Stimulated activated CD8-positive, alpha-beta memory T cell treated with anti-CD3 and anti-CD28 coated beads, Interleukin-12 subunit alpha, Interleukin-12 subunit beta, amount 100 ng/mL, for 24 hours (primary cell): ENCODE results near the gene CPSF4L.

Experiments
- DNase-seq: peaks from one replicate; pipeline ENCODE4 v3.0.0-alpha.2; 2020; ENCODE audit errors: extremely low read depth

CPSF4L gene

DNA sequence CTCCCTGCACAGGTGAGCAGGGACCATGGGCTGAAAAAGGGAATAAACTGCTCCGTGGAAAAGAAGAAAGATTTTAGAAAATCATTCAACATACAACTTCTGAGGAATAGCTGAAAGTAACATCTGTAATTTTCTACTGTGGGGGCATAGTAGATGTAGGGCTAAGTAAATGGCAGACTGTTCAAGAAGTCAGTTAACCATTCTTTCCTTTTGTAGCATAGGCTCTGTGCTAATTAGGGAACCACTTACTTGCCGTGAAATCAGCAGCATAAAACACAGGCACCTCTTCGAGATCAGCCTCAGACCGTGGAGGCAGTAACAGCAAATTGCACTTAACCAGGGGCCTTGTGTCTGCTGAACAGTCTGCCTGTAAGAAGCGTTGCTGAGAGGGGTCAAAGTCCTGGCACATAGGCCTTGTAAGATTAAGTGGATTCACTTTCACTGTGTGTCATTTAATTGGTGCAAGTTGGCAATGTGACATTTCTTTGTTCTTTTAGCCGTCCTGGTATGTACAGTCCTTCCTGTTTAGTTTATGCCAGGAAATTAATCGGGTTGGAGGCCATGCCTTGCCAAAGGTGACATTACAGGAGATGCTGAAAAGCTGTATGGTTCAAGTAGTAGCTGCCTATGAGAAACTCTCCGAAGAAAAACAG is 58.4 kb downstream of the CPSF4L start:
- DNase-seq, result no peak

GRCh38 chr17:73201215-73202069 is 60.2 kb downstream of the CPSF4L start:
- no peak for DNase-seq

DNA sequence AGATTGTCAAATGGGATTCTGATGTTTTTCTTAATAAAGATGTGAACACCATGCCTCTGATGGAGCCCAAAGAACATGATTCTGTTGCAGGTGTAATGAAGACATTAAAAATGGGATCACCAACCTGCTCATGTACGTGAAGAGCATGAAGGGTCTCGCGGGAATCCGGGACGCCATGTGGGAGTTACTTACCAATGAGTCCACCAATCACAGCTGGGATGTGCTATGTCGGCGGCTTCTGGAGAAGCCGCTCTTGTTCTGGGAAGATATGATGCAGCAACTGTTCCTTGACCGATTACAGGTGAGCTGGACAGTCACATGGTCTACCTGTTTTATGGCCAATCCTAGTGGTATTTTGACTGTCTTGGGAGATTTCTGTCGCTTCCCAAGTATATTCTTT is 61.2 kb downstream of the CPSF4L start:
- DNase-seq, result no peak

GRCh38 chr17:73199751-73200317 is 61.8 kb downstream of the CPSF4L start:
- no peak for DNase-seq

DNA sequence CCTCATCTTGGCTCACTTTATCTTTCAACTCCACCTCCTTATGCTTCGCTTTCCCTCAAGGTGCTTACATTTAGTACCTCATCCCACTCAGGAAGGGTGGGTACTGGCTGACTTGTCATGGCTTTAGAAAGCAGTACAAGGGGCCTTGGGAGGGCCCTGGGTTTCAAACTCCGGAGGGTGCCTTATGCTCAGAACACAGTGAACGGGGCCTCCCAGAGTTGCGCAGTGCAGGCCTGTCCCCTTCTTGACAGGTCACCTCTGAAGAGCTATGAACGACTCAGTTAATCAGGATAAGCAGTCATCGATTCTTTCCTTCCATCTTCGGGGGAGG is 62.8 kb downstream of the CPSF4L start:
- no peak for DNase-seq
